Activated CD8-positive, alpha-beta memory T cell treated with anti-CD3 and anti-CD28 coated beads for 4 hours (primary cell): ENCODE data around the gene MTUS2.

Experiments used
- DNase-seq, 2 donors: peaks; one replicate each; pipeline ENCODE4 v3.0.0-alpha.2; 2020; ENCODE audit warnings: low read depth in 2 of 2

Gene MTUS2

GRCh38 chr13:29547153-29547552 is 727.0 kb downstream of the MTUS2 start:
- DNase-seq = no peak

GRCh38 chr13:29548722-29549121 is 728.6 kb downstream of the MTUS2 start:
- DNase-seq = no peak

DNA sequence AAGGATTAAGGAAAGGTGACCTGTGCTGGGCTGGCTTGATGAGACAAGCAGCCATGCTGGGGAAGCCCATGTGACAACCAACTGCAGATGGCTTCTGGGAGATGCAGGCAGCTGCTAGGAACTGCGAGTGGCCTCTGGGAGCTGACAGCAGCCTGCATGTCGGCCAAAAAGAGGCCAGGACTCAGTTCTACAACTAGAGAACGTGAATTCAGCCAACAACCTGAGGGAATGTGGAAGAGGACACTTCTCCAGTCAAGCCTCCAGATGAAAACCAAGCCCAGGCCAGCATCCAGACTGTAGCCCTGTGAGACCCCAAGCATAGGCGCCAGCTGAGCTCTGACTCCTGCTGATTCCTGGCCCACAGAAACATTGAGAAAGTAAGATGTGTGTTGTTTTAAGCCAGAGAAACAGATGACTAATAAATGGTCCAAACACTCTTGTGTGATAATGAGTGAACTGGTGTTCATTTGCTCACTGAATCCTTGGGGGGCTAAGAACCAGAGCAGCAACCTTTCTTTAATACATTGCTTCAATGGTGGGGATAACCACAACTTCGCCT is 730.4 kb downstream of the MTUS2 start:
- no peak for DNase-seq

- no peak for DNase-seq
Observed at GRCh38 chr13:29551214-29551613, 731.1 kb downstream of the MTUS2 start.
